Measurements from ENCODE around the gene MAD2L2. TPM values are rescaled to one million over a fixed set of nuclear protein-coding genes. Genes with fewer than 3 reads are reported as not detected.

The MAD2L2 gene
- total and polyA plus RNA-seq, 9 of the 15 experiments (the other 6 are each of a cell fraction or from before 2014, with no cell fraction given), result 12.4 to 286 (median 143) TPM

GRCh38 chr1:11695861-11696260 lies 14.9 kb upstream of the MAD2L2 start:
- CTCF ChIA-PET (ENCODE audit: low intra/inter-chr PET ratio), result no interaction called here
- intact Hi-C loops (cut with micrococcal nuclease) (no loop called here), in situ Hi-C loops (cut with MboI) (no loop called here)
- H3K27me3 ChIP-seq (ENCODE audit: control insufficient read depth in 2 of 2, insufficient read depth in 2 of 2, low read length in 2 of 2), result no peaks in the 10 kb centered on the region
- no peaks in the 10 kb centered on the region for H3K9me3 ChIP-seq (replicated peaks; ENCODE audit: control insufficient read depth, insufficient read depth, low read depth, low read length)
- H3K4me3 ChIP-seq, result no peak overlapping the region
- peaks cover 42 to 61% of the 10 kb centered on the region in 2 experiments for H3K4me1 ChIP-seq (replicated peaks in 1 of 2; ENCODE audit: control insufficient read depth in 2 of 2, insufficient read depth in 2 of 2, low read length in 2 of 2)
- ATAC-seq, result no peak
- WGBS (ENCODE audit: insufficient coverage, low coverage, missing lambda C conversion rate), result 67% methylated on average over 6 of the region's 6 CpGs
- no TSS peak for BruUV-seq (replicated peaks)
- no peak overlapping the region for H3K4me2 ChIP-seq (ENCODE audit: insufficient read depth, low read length)
- H4K20me1 ChIP-seq (replicated peaks; ENCODE audit: control insufficient read depth, insufficient read depth, low read length), result no peaks in the 10 kb centered on the region
- no peaks in the 10 kb centered on the region for H3K36me3 ChIP-seq (ENCODE audit: control insufficient read depth, insufficient read depth, low read length)
- no peak overlapping the region for H2AFZ ChIP-seq (ENCODE audit: low read depth, low read length)
- no peaks in the 10 kb centered on the region for H3K9me1 ChIP-seq (ENCODE audit: control insufficient read depth, insufficient read depth, low read length)
- H3K9ac ChIP-seq (ENCODE audit: insufficient read depth in 1 of 2, low read depth in 2 of 2, low read length in 2 of 2), result no peak overlapping the region; a peak in 1 of 4 replicates
- DNase-seq (ENCODE audit: extremely low read depth in 1 of 4, low spot score in 3 of 4), result no peak
- H3K27ac ChIP-seq (ENCODE audit: extremely low read depth, low read depth, low read length), result no peak overlapping the region
- no peak for FAIRE-seq
- POLR2A ChIA-PET, result interaction anchor here (0.6 to 2.2 kb wide), 5 partner anchors 9 to 901 kb away, joined by 3 to 13 read pairs (median 4); no protein-coding TSS in a partner anchor
- H3K79me2 ChIP-seq (ENCODE audit: control insufficient read depth, insufficient read depth, low read length), result no peaks in the 10 kb centered on the region
- TF ChIP-seq FOXP4 (CRISPR knock-in tag; IDR thresholded peaks at IDR 0.05; ENCODE audit: borderline replicate concordance), result no peak
- no peak for TF ChIP-seq RBM25 (IDR thresholded peaks at IDR 0.05; ENCODE audit: low read depth, low read length, severe bottlenecking)
- no peak for TF ChIP-seq CBFB (CRISPR knock-in tag; IDR thresholded peaks at IDR 0.05)
- TF ChIP-seq HNRNPUL1 (IDR thresholded peaks at IDR 0.05; ENCODE audit: low read length), result no peak
- no peak for TF ChIP-seq TRIM24 (IDR thresholded peaks at IDR 0.05)
- no peak for TF ChIP-seq NFXL1 (CRISPR knock-in tag; IDR thresholded peaks at IDR 0.05)
- no peak for TF ChIP-seq ZNF589 (CRISPR knock-in tag; IDR thresholded peaks at IDR 0.05; ENCODE audit: low read depth)
- TF ChIP-seq ZNF507 (tag; conservative IDR thresholded peaks at IDR 0.05), result no peak
- no peak for TF ChIP-seq JUND (IDR thresholded peaks at IDR 0.05; ENCODE audit: borderline replicate concordance, low read depth, low read length)
- TF ChIP-seq JUND (tag; IDR thresholded peaks at IDR 0.05; ENCODE audit: borderline replicate concordance, low read depth, low read length), result no peak
- TF ChIP-seq MBD1 (CRISPR knock-in tag; IDR thresholded peaks at IDR 0.05), result no peak
- TF ChIP-seq CREM (IDR thresholded peaks at IDR 0.05; ENCODE audit: low read depth), result no peak
- TF ChIP-seq HMG20B (CRISPR knock-in tag; IDR thresholded peaks at IDR 0.05), result no peak
- TF ChIP-seq ESRRB (CRISPR knock-in tag; IDR thresholded peaks at IDR 0.05; ENCODE audit: borderline replicate concordance), result no peak
- no peak for TF ChIP-seq ZNF384 (IDR thresholded peaks at IDR 0.05; ENCODE audit: low read depth, low read length)
- no peak for TF ChIP-seq MCM3 (IDR thresholded peaks at IDR 0.05)
- TF ChIP-seq JUNB (CRISPR knock-in tag; conservative IDR thresholded peaks at IDR 0.05), result no peak
- no peak for TF ChIP-seq DLX4 (CRISPR knock-in tag; IDR thresholded peaks at IDR 0.05)
- TF ChIP-seq GTF2F1 (IDR thresholded peaks at IDR 0.05; ENCODE audit: low read depth, low read length), result no peak
- TF ChIP-seq NR1H2 (CRISPR knock-in tag; IDR thresholded peaks at IDR 0.05), result no peak
